Measurements from ENCODE around the gene CNTNAP2.
"Not testable (repeated sequence)": the region's sequence is repeated elsewhere in the genome, so short reads cannot be mapped to it uniquely, and the experiment has no call there.

The CNTNAP2 gene

GRCh38 chr7:146791344-146792285, 675.0 kb downstream of the CNTNAP2 start:
- no peak for DNase-seq

- no peak for DNase-seq
Observed at GRCh38 chr7:146804620-146805019, 688.0 kb downstream of the CNTNAP2 start.

- DNase-seq: no peak
Observed at GRCh38 chr7:146805082-146805481, 688.5 kb downstream of the CNTNAP2 start.

- no peak for DNase-seq
Observed at GRCh38 chr7:146826329-146826728, 709.7 kb downstream of the CNTNAP2 start.

- no peak for DNase-seq
Observed at GRCh38 chr7:146830686-146831085, 714.1 kb downstream of the CNTNAP2 start.

- no peak for DNase-seq
Observed at GRCh38 chr7:146831875-146832274, 715.3 kb downstream of the CNTNAP2 start.

DNA sequence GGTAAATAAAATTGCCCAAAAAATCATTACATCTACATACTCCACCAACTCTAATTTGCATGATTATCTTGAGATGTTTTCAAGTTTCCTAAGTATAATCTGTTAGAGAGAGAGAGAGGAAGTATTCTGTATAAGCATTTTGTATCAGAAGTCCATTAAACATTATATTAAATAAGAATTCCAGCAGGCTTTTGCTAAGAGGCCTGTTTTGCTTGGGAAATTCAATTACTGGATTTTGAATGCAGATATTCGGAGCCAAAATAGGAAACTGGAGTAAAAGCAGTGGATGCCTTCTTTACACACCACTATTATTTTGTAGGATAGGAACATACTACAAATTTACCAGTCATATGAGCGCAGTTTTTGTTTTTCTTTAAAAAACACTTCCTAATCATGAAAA, 727.8 kb downstream of the CNTNAP2 start:
- no peak for DNase-seq

- no peak for DNase-seq
Observed at GRCh38 chr7:146858690-146859089, 742.1 kb downstream of the CNTNAP2 start.

- DNase-seq: no peak
Observed at GRCh38 chr7:146861701-146862100, 745.1 kb downstream of the CNTNAP2 start.

GRCh38 chr7:146862415-146862814, 745.8 kb downstream of the CNTNAP2 start:
- DNase-seq: no peak

DNA sequence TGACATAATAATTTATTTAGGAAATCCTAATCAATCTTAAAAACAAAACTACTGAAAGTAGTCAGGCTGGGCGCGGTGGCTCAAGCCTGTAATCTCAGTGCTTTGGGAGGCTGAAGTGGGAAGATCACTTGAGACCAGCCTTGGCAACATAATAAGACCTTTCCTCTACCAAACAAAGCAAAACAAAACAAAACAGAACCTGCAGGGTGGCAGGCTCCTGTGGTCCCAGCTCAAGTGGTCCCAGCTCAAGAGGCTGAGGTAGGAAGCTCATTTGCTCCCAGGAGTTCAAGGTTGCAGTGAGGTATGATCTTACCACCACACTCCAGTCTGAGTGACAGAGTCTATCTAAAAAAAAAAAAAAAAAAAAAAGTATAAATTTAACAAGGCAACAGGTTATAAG, 748.0 kb downstream of the CNTNAP2 start:
- peak; percentile 23 to 63 for DNase-seq

GRCh38 chr7:146865696-146866095, 749.1 kb downstream of the CNTNAP2 start:
- DNase-seq: no peak

DNA sequence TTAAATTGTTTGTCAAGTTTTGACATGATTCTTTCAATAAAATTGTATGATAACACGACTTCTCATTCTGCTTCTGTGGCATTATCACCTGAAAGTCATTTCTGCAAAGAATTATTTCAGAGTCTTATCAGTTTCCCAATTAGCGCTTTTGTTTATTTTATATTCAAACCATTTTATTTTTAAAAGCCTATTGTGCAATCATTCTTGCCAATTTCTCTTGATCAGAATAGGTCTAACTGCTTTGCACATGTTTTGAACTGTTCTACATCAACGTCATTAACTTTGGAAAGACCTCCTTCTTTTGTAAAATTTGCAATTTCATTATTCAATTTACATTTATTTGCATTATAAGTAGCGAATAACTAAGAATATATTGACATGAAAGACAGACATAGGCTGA, 758.1 kb downstream of the CNTNAP2 start:
- no peak for DNase-seq

DNA sequence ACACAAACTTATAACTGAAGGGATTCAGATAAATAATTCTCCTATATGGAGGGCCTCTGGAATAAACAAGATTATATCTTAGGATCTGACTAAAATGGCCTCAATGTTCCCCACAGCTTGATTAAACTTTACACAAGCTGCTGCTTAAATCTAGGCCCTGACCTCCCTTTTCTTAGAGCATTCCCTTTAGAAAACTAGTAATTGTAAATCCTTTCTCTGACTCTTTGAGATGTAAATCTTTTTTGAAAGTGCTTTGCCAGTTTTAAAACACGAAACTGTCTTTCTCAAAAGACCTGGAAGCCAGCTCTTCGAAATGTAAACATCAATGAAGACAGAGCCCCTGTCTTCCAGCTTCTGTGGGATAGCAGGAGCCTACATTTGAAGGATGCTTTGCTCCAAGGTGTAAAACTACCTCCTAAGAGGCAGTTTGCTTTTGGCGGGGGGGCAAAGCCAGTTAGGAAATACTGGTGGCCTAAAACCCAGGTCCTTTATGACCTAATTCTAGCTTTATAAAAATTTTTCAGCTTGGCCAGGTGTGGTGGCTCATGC, 758.7 kb downstream of the CNTNAP2 start:
- DNase-seq: no peak

DNA sequence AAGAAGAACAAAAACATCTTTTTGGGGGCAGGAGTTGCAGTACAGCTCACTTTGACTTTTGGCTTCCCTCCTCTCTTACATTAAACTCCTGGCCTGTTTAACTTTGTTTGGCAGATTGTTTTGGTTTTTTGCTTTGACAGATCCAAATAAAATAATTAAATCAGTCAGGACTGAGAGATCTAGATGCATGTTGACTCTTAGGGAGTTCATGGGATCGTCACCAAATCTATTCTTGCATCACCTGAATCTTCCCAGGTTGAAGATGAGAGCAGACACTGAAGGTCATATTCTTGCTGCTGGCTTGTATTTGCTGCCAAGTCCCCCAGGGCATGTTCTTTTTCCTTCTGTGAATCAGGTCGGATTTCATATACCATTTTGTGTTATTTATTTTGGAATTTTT, 759.4 kb downstream of the CNTNAP2 start:
- no peak for DNase-seq

DNA sequence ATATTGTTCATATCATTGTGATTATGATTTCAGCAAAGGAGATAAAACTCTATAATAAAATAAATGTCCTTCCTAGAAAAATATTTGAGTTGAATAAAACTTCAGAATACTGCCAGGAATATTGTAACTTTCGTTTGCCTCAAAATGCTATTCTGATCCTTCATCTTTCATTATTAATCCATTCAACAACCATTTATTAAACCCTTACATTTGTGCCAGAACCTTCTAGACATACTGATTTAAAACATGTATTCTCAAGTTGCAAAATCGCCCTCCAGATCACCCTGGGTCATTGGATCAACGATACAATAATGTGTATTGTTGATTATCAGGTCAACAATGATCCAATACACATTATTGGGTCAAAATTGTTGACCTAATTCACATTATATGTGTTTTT, 759.8 kb downstream of the CNTNAP2 start:
- DNase-seq: no peak

DNA sequence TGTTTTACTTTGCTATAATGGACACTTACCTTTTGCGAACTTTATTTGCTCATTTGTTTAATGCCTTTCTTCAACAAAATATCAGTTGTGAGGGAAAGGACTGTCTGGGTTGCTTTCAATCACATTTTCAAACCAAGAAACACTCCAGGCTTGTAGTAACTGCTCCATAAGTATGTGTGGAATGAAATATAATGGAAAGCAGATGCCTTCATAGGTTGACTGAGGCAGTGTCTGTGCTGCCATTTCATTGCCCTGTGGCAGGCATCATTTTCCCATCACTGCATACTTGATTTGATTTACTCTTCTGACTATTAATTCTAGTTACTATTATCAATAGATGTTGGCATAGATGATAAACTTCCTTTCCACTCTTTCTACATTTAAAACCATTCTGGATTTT, 762.3 kb downstream of the CNTNAP2 start:
- no peak for DNase-seq

GRCh38 chr7:146885231-146885630, 768.6 kb downstream of the CNTNAP2 start:
- no peak for DNase-seq

DNA sequence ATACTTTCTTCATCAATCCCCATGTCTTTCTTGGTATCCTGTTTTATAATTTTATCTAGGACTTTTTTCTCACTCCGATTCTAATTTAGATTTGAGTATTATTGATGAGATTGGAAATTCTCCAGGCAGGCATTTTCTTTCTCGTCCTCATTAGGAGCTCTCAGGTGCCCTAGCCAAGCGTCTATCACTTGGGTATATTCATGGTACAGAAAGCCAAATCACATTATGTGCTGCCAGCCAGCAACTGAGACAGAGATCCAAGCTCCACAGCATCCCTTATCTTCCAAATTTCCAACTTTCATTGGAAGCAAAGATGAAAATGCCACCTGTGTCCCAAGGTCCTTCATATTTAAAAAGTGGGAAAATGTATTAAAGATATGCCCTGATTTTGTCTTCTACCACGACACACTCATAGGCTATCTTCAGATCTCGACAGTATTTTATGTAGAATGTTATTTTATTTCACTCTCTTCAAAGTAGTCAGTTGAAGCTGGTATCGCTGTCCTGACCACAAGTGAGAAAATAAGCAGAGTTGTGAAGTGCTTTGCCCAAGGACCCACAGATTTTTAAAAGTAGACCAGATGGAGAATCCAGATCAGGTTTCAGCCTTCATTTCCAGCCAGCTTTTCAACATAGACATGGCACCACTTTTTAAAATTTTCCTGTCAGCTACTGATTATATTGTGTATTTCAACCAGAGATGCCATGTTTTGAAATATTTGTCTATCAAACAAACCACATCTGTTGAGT, 773.4 kb downstream of the CNTNAP2 start:
- no peak for DNase-seq

DNA sequence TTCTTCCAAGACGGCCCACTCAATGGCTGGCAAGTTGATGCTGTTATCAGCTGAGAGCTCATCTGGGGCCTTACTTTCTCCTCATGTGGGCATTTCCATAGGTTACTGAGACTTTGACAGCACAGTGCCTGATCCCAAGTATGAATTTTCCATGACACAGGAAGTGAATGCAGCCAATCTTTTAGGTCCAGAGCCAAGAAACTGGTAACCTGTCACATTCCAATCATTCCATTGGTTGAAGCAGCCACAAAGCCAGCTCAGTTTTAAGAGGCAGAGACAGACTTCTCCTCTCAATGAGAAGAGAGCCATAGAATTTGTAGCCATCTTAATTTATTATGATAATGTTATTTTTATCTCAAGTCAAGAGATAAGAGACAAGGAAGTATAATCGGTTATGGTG, 775.5 kb downstream of the CNTNAP2 start:
- no peak for DNase-seq

GRCh38 chr7:146894927-146895326, 778.3 kb downstream of the CNTNAP2 start:
- DNase-seq: no peak

DNA sequence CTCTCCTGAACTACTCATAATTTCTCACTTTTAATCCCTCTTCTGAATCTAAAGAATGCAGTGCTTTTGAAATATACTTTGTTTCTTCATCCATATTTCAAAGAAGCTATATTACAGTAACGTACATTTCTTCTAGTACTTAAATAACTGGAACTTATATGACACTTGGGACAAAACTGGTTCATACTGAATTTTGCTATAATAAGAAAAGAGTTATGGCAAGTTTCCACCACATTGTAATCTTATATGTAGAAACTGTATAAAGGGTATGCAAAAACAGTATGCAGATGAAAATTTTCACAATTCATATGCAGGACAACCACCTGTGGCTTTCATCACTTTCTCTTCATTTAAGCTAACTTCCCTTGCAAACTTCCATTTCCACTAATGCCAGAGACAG, 785.7 kb downstream of the CNTNAP2 start:
- DNase-seq: no peak

- DNase-seq: no peak
Observed at GRCh38 chr7:146902728-146903127, 786.1 kb downstream of the CNTNAP2 start.

DNA sequence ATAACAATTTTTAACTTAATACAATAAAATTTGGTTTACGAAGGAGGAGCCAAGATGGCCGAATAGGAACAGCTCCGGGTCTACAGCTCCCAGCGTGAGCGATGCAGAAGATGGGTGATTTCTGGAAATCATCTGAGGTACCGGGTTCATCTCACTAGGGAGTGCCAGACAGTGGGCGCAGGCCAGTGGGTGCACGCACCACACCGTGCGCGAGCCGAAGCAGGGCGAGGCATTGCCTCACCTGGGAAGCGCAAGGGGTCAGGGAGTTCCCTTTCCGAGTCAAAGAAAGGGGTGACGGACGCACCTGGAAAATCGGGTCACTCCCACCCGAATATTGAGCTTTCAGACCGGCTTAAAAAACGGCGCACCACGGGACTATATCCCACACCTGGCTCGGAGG, 789.1 kb downstream of the CNTNAP2 start:
- not testable (repeated sequence) for DNase-seq

All from NCI-H187 (cell line).